HG02943 (cell line): Measurements from ENCODE around the gene LRRC56.

ENCODE experiments used
- ATAC-seq: cut with Tn5 transposase; IDR thresholded peaks from one replicate; pipeline ENCODE4 v1.9.1; 2021; ENCODE audit warnings: mild to moderate bottlenecking, low read depth, moderate library complexity; ENCODE audit not compliant: unreplicated experiment

LRRC56 gene, protein sequence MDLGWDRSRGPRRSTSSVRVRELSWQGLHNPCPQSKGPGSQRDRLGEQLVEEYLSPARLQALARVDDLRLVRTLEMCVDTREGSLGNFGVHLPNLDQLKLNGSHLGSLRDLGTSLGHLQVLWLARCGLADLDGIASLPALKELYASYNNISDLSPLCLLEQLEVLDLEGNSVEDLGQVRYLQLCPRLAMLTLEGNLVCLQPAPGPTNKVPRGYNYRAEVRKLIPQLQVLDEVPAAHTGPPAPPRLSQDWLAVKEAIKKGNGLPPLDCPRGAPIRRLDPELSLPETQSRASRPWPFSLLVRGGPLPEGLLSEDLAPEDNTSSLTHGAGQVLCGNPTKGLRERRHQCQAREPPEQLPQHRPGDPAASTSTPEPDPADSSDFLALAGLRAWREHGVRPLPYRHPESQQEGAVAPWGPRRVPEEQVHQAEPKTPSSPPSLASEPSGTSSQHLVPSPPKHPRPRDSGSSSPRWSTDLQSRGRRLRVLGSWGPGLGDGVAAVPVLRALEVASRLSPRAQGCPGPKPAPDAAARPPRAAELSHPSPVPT

DNA sequence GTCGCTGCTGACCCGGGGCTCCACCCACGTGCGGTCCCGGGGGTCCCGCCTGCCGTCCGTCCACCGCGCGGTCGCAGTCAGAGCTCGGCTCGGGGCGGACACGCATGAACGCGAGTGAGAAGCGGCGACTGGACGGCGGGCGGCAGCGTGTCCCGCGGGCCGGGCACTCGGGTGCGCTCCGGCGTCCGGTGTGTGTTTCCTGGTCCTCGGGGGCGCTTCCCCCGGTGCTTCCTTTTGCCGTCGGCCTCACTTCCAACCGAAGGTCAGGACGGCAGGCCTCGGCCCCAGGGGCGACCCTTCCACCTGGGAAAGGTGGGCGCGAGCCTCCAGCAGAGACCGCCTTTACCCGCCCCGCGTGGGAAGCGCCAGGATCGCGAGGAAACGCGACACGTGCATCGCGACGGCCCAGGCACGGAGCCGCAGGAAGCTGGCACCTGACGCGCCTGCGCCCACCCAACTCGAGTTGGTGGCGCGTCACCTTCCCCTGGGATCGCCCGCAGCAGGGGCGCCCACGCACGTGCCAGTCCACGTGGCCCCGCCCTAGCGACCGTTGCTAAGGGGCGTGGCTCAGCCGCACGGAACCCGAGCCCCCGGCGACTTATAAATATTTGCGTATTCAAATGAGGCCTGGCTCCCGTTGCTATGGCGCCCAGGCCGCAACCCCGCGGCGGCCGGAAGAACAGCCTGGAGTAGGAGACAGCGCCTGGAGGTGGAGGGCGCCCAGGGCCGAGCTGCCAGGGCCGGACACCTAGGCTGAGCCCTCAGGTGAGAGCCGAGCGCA lies at the start of gene LRRC56:
Gene LRRC56, plus strand, starts transcription at position 687 of the 781 bp plus-strand sequence. CDS start 3,158 bp downstream, outside the sequence.
- ATAC-seq: peak; percentile 40

DNA sequence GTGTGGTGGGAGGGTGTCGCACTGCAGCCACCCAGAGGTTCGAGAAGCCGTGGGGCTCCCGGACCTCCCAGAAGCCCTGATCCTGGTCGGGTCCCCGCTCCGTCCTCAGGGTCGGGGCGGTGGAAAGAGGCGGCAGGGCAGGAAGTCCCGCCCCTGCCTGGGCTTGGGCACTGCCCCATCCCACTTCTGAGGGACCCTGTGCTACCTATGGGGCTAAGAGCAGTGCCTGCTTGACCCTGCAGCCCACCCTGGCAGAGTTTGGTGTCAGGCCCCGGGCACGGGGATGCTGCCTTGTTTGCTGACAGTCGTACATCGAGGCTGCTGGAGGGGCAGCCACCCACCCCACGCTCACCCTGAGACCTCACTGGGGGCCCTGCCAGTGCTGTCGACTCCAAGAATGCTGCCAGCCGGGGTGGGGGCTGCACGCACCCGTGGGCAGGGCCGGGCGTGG lies 49.7 kb upstream of the LRRC56 start:
- ATAC-seq: no peak

DNA sequence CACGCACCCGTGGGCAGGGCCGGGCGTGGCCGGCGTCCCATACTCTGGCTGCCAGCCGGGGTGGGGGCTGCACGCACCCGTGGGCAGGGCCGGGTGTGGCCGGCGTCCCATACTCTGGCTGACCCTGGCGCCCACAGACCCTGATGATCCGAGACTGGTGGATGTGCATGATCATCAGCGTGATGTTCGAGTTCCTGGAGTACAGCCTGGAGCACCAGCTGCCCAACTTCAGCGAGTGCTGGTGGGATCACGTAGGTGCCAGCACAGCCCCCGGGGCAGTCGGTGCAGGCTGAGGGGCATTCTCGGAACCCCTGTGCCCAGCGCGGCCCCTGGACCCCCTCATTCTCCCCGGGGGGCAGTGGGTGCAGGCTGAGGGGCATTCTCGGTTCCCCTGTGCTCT lies 49.3 kb upstream of the LRRC56 start:
- no peak for ATAC-seq

DNA sequence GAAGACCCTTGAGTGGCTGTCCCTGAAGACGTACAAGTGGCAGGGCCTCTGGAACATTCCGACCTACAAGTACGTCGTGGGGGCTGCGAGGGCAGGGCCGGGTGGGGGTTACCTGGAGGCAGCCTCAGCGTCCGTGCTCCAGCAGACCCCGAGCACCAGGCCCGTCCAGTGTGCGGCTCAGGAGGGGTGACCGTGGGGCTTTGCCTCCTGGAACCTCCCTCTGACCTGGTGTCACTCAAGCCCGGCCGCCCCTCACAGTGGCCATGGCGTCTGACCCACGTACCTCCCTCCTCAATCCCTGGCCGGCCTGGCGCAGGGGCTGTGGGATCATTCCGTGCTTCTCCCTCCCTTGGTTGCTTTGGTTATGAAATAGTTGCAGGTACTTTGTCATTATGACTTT lies 48.7 kb upstream of the LRRC56 start:
- no peak for ATAC-seq

DNA sequence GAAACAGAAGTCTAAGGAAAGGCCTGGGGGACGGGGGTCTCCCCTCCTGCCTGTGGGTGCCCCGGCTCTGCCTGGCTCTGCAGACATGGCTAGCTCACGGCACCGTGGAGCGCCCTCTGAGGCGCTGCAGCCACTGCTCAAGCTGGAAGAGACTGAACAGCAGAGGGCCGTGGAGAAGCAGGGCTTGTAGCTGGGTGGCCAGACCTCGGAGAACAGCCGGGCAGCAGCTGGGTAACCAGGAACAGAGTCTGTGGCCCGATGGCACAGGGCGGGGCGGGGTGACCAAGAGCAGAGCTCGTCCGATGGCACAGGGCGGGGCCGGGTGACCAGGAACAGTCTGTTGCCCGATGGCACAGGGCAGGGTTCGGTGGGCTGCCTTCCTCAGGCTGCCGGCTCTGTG lies 48.3 kb upstream of the LRRC56 start:
- ATAC-seq: no peak

DNA sequence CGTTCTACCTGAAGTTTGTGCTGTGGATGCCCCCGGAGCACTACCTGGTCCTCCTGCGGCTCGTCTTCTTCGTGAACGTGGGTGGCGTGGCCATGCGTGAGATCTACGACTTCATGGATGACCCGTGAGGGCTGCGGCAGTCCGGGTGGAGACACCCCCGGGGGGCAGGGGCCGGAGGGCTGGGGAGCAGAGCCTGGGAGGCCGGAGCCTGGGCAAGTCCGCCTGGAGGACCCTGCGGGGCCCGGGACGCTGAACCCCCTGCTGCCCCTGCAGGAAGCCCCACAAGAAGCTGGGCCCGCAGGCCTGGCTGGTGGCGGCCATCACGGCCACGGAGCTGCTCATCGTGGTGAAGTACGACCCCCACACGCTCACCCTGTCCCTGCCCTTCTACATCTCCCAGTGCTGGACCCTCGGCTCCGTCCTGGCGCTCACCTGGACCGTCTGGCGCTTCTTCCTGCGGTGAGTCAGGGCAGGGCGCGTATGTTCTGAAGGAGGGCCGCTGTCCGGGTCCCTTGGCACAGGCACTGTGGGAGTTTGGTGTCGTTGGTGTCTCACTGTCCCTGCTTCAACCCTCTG lies 47.6 kb upstream of the LRRC56 start:
- no peak for ATAC-seq

DNA sequence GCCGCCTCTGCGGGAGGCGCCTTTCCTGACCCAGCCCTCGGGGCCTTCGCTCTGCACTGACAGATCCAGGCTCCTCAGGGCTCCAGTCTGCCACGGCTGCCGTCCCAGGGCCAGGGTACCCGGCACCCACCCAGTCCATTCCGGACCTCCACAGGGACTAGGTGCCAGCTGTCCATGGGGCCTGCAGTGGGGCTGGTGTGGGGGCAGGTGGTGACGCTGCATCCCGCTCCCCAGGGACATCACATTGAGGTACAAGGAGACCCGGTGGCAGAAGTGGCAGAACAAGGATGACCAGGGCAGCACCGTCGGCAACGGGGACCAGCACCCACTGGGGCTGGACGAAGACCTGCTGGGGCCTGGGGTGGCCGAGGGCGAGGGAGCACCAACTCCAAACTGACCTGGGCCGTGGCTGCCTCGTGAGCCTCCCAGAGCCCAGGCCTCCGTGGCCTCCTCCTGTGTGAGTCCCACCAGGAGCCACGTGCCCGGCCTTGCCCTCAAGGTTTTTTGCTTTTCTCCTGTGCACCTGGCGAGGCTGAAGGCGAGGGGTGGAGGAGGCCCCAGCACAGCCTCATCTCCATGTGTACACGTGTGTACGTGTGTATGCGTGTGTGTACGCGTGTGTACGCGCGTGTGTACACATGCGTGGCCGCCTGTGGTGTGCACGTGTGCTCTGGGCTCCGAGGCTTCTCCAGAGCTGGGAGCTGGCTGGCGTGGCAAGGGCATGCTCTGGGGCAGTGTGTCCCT lies 47.0 kb upstream of the LRRC56 start:
- no peak for ATAC-seq

DNA sequence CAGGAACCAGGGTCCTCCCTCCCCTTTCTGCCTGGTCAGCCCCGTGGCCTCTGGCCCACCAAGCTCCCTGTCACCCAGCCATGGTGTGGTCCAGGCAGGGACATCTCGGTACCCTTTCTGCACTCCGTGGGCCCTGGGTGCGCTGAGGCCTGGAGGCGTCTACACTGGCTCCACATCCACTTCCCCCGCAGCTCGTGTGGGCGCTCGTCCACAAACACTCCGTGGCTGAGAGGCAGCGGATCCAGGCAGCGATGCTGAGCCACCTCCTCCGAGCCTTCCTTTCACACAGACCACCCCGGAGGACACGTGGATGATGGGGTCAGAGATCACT lies 46.4 kb upstream of the LRRC56 start:
- ATAC-seq: no peak

DNA sequence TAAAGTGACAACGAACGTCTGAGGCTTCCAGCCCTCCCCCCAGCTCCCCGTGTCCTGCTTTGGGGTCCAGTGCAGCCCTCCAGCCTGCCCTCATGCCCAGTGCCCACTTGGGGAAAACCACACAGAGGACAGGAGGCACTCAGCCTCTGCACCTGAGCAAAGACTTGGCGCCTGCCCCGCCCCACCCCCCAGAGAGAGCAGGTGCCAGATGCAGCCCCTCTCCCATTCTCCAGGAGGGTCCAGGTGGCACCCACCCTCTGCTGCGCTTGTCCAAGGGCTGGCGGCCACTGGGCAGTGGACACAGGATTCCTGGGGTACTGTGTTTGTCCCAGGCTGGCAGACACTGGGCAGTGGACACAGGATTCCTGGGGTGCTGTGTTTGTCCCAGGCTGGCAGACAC lies 46.0 kb upstream of the LRRC56 start:
- ATAC-seq: no peak

DNA sequence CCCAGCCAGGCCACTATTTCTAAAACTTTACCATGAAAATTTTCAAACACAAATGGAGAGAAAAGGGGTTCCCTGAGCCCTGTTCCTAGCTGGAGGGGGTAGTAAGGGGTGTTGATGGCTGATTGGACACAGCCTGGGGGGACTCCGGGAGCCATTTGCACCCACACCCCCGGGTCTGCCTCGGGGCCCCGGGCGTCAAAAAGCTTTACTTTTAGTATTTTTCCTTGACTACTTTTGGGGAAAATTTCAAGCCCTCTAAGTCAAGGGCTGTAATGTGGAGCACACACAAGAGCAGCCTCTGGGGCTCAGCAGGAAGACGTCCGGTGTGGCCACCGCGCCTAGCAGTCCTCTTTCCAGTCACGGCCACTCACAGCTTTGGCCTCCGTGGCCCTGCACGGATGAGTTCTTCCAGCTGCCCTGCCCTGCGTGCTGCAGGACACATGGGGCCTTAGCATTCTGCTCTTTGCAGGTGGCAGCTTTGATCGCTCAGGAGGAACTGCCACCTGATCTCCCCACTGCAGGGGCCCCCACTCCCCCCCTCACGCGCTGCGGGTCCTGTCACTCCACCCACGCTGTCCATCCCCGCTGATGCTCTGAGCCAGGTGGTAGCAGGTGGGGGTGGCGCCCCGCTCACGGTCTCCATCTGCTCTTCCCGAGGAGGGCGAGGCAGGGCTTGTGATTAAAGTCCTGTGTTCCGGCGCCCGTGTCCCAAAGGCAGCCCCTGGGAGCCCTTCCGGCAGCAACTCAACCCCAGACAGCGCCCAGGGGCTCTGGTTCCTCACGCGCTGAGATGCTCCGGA lies 44.7 kb upstream of the LRRC56 start:
- ATAC-seq: no peak

DNA sequence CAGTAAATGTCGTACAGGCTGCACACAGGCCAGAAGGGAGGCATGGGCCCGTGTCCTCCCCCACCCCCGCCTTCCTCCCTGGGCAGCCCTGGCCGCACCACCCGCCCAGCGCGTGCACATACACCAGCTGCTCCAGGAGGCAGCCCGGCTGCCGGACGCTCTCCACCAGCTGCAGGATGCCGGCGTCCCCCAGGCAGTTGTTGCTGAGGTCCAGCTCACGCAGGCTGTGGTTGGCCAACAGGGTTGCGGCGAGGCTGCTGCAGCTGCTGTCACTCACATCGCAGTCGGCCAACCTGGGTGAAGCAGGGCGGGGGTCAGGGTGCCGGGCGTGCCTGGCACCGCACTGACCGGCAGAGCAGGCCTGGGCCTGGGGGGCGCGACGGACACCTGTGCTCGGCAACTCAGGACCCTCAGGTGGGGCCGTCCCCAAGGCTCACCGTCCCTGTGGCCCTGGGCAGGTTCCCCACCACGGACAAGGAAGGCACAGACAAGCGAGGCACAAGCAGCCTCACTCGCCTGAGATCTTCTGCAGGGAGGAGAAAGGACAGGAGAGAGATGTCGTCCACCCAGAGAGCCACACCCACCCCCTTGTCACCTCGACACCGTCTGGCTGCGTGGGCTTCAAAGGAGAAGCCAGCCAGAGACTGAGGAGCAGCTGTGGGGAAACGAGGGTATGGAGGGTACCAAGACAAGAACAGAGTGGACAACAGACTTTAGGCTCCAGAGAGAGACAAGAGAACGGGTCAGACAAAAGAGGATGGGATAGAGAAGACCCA lies 42.4 kb upstream of the LRRC56 start:
- ATAC-seq: no peak

DNA sequence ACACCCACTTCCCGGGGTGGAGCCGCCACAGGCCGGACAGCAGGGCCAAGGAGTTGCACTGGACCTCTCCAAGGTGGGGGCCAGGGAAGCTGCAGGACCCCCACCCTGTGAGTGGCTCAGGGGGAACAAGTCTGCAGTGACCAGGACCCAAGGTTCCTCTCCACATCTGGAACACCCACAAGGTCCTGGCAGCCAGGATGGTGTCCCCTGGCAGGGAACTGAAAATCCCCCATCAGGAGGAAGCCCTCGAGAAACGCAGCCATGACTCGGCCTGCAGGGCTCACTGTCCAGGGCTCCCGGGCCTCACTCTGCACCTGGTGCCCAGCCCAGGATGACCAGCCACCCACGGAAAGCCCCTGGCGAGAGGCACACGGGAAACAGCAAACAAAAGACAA lies 41.8 kb upstream of the LRRC56 start:
- ATAC-seq: no peak

DNA sequence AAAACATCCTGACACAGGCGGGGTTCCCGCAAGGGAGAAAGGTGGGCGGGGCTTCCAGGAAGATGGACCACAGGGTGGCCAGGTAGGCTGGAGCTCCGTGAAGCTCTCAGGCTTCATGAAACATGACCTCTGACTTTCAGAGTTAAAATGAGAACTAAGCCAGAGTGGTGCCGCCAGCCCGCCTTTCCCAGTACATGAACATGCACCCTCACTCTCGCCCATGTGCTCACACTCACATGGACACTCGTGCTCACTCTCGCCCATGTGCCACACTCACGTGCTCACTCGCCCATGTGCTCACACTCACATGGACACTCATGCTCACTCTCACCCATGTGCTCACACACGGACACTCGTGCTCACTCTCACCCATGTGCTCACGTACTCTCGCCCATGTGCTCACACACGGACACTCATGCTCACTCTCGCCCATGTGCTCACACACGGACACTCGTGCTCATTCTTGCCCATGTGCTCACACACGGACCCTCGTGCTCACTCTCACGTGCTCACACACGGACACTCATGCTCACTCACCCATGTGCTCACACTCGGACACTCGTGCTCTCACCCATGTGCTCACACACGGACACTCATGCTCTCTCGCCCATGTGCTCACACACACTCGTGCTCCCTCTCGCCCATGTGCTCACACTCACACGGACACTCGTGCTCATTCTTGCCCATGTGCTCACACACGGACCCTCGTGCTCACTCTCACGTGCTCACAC lies 40.3 kb upstream of the LRRC56 start:
- no peak for ATAC-seq

DNA sequence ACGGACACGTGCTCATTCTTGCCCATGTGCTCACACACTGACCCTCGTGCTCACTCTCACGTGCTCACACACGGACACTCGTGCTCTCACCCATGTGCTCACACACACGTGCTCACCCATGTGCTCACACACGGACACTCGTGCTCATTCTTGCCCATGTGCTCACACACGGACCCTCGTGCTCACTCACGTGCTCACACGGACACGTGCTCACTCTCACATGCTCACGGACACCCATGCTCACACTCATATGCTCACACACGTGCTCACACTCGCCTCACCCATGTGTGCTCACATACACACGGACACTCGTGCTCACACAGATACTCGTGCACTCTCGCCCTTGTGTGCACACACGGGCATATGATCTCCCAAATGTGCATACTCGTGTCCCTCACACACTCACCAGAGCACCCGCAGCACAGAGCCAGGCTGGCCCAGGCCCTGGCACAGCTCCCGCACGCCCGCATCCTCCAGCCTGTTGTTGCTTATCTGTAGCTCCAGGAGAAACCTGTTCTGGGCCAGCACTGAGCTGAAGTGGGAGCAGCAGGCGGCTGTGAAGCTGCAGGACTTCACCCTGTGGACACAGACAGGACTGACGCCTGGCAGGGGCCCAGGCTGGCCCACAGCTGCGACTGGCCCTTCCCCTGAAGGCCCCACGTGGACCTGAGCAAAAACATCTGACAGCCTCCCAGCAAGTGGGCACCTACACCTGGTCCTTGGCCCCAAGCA lies 39.6 kb upstream of the LRRC56 start:
- ATAC-seq: no peak

DNA sequence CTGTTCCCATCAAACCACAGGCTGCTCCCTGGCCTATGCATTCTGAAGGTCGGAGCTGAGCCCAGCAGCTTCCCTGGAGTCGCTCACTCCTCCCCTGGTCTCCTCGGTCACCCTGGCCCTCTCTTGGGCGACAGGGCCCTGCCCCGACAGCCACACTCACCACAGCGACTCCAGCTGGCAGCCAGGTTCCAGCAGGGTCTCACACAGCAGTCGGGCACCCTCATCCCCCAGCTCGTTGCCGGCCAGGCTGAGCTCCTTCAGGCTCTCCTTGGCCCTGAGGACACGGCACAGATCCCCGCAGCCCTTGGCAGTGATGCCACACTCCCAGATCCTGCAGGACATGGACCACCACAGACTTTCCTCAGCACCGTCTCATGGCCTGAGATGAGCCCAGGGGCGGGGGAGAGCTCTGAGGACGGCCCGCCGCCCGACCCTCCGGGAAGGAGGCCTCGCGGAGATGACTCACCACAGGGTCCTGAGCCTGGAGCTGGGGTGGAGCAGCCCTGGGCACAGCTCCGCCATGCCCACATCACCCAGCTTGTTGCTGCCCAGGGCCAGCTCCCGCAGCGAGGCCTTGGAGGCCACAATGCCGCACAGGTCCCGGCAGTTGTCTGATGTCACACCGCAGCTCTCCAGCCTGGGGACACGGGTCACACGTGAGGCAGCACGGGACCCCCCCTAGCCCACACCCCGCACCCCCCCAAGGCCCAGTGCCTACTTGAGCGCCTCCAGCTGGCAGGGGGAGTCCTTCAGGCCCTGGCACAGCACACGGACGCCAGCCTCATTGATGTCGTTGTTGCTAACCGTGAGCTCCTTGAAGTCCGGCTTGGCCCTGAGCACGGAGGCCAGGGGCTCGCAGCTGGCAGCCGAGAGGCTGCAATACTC lies 38.8 kb upstream of the LRRC56 start:
- no peak for ATAC-seq

DNA sequence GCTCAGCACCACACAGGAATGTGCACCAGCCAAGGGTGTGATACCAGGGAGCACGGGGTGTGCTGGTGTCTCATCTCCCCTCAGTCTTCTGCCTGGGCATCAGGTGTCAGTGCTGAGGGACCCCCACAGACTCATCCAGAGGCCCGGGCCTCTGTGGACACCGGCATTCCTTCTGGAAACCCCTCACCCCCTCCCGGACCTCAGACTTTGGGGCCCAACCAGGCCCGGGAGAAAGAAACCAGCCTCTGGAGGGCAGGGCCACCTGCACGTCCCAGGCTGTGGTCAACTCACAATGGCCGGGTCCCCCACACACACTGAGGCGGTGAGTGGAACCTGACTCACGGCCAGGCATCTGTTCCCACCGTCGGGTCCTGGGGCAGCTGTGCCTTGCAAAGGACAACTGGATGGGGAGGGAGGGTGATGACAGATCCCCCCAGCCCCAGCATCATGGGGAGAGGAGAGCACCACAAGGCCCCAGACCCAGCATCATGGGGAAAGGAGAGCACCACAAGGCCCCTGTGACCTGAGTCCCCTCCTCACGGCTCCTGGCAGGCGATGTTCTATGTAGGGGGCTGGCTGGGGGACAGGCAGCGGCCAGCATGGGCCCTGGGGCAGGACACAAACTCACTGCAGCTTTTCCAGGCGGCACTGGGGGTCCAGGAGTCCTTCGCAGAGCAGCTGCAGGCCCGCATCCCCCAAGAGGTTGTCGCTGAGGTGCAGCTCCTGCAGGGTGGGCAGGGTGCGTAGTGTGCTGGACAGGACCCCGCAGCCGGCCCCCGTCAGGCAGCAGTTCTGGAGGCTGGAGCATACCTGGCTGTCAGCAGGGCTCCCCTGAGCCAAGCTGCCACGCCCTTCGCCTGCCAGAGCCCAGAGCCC lies 37.9 kb upstream of the LRRC56 start:
- ATAC-seq: no peak
